NCI-H2081 (cell line): ENCODE results near the gene HIPK2.

Experiments
- DNase-seq, 2 experiments: peaks; one replicate each; lab custom pipeline; 2025; lab: John Stamatoyannopoulos, UW

The HIPK2 gene

DNA sequence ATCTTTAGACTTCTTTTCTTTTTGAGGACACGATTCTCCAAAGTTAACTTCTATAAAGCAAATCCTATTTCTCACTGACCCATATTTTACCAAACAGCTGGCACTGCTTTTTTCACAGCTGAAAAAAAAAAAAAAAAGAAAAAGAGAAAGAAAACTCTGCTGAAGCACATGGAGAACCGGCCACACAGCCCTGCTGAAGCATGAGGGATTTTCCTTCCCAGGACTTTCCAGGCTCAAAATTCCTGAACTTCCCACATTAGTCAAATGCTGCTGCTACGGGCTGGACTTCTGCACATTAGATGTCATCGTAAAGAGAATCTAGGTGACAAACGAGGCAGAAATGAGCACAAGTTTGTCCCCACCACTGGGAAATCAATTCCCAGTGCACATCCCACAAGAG lies 25.2 kb downstream of the HIPK2 start:
- DNase-seq, result no peak

DNA sequence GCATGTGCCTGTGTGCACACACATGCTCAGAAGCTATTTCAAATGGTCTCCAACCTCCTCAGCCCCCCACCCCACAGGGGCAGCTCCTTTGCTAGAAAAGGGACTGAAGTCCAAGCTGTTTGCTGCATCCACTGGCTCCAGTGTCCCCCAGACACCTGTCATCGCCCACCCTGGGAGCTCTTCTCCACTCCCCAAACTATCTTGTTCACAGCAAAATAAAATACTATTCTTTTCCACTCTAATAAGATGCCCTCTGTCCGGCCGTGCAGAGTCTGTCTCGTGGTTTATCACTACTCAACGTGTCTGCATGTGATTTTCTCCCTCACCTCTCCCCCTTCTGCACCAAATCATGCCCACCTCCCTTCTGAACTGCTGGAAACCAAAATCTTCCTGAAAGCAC lies 25.6 kb downstream of the HIPK2 start:
- no peak for DNase-seq

GRCh38 chr7:139750459-139751095 lies 27.2 kb downstream of the HIPK2 start:
- DNase-seq, result no peak

- DNase-seq, result peak in 1 of 2 experiments; percentile 55
Measured at GRCh38 chr7:139749545-139749944, 28.3 kb downstream of the HIPK2 start.

DNA sequence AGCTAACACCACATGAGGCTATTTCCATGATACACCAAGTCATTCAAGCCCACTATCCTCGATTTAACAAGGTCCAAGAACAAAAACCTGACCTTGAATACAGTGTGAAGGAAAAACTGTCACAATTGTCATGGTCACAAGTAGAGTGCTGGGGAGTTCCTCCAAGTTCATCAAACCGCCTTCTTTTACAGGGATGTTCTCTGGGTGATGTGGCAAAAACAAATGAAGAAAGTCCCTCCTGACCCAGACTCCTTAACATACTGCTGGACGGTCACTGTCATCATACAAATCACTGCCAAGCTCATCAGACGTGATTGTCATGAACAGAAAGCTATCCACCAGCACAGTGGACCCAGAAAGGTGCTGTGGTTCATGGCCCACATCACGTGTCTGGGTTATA lies 28.9 kb downstream of the HIPK2 start:
- no peak for DNase-seq

GRCh38 chr7:139748373-139748765 lies 29.4 kb downstream of the HIPK2 start:
- DNase-seq, result no peak

GRCh38 chr7:139747662-139748372 lies 30.0 kb downstream of the HIPK2 start:
- DNase-seq, result no peak

- no peak for DNase-seq
Measured at GRCh38 chr7:139746652-139747051, 31.1 kb downstream of the HIPK2 start.

GRCh38 chr7:139745678-139746143 lies 32.1 kb downstream of the HIPK2 start:
- no peak for DNase-seq

- no peak for DNase-seq
Measured at GRCh38 chr7:139744768-139745677, 32.8 kb downstream of the HIPK2 start.

DNA sequence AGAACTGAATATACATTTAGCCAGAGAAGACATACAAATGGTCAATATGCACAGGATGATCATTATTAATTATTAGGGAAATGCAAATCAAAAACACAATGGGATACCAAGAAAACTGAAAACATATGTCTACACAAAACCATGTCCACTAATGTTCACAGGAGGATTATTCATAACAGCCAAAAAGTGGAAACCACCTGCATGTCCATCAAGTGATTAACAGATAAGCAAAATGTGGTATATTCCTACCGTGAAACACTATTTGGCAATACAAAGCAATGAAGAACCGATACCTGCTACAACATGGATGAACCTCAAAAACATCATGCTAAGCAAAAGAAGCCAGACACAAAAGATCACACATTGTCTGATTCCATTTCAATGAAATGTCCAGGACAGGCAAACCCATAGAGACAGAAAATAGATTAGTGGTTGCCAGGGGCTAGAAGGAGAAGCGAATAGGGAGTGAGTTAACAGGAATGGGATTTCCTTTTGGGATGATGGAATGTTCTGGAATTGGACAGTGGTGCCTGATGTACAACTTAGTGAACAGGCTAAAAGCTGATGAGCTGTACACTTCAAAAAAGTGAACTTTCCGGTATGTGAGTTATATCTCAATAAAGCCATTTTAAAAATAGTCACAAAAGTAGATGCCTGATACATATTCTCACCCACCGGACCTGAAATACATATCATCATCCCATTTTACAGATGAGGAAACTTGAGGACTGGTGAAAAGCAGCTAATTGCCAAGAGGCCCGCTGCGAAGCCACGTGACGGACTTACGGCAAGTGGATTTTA lies 33.6 kb downstream of the HIPK2 start:
- no peak for DNase-seq

DNA sequence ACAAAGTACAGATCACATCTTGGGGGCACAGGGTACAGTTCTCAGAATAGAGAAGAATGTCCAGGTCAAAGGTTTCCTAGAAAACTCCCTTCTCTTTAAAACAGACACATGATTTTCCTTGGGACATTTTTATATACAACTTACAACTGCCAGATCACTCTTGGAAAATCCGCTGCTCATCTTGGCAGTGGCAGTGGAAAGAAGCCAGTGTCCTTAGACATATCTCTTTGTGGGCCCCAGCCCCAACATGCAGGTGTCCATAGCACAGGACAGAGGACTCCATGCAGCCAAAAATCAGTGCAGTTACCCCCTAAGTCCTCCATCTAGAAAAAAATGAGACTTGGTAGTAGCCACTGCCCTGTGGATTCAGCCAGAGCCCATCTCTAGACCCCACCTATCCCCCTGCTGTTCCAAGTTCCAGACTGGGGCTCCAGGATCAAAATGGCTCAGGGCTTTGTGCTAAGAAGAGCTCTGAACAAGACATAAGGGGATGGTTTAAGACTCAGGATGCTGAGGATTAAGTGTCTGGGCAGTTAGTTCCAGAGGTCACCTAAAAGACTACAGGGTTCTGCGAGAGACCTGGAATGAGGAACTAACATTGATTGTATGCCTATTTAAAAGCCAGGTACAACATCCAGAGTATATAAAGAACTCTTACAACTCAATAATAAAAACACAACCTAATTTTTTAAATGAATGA lies 34.4 kb downstream of the HIPK2 start:
- no peak for DNase-seq

- DNase-seq, result no peak
Measured at GRCh38 chr7:139741789-139742344, 35.9 kb downstream of the HIPK2 start.

GRCh38 chr7:139741239-139741638 lies 36.6 kb downstream of the HIPK2 start:
- no peak for DNase-seq

DNA sequence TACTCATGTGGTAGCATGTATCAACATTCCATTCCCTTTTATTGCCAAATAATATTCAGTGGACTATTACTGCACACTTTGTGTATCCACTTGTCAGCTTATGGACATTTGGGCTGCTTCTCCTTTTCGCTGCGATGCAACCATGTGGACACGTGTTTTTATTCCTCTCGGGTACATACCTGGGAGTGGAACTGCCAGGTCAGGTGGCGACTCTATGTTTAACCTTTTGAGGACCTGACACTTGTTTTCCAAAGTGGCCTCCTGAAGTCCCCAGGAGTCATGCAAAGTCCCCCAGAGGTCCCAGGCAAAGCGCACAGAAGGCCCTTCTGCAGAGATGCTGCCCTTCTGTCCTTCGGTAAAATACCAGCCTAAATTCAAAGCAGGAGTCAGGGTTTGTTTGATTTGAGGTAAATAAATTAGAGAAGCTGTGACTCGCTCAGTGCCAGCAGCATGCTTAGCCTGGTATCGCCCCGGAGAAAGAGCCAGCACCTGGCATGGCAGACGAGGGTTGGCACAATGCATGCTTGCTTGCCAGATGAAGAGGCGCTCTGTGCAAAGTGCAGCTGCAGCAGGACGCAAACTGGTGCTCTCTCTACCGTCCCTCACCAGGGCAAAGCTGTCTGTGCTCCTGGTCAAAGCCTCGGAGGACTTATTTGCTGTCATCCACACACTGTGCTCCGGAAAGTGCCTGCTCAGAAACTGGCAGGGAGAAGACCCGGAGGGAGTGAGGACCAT lies 37.8 kb downstream of the HIPK2 start:
- DNase-seq, result peak; percentile 23 to 81

DNA sequence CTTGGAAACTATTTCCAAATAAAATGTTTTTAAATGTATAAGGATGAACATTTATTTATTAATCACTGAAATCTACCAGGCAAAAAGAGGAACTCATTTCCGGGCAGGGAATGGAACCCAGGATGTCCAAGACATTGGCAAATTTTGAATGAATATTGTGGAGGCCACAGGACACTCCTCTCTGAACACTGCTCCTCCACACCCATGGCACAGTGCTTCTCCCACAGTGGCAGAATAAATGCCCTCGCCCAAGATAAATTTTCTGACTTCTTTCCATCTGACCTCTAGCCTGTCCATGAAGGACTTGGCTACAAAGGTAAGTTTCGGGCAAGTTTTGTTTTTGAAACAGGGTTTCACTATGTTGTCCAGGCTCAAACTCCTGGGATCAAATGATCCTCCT lies 39.0 kb downstream of the HIPK2 start:
- no peak for DNase-seq

- no peak for DNase-seq
Measured at GRCh38 chr7:139738101-139738489, 39.7 kb downstream of the HIPK2 start.

DNA sequence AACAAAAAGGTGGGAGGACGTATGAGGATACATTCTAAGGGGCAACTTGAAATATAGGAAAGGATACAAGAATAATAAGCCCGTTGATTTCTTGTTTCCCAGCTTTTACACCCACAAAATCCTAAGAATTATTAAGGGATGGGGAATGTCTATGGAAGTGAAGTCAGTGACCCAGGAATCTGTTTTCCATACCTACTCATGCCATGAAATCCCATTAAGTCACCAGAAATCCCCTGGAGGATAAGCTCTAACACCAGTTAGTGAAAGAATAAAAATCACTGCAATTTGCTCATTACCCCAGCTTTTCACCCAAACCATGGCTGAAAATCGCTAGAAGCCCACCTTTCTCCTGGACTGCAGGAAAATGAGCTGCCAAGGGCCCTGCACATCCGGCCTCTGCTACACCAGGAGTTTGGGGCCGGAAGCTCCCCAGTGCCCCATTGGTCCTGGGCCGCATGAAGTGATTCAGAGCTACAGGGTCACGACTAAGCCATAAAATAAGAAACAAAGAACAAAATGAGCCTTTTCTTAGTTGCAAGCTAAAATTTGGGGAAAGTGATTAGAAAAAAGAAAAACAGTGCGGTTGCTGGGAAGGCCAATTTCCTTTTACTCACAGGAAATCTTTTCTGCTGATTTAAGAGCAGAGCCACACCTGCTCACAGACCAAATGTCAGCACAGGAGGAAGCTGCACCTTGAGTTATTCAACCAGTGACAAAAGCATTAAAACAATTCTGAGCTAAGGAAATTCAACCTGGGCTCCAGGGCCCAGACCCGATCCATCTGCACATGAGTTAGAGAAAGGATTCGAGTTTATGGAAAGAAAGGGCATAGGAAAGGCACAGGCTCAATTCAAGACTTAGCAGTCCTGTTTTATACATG lies 40.3 kb downstream of the HIPK2 start:
- DNase-seq, result peak in 1 of 2 experiments; percentile 23

DNA sequence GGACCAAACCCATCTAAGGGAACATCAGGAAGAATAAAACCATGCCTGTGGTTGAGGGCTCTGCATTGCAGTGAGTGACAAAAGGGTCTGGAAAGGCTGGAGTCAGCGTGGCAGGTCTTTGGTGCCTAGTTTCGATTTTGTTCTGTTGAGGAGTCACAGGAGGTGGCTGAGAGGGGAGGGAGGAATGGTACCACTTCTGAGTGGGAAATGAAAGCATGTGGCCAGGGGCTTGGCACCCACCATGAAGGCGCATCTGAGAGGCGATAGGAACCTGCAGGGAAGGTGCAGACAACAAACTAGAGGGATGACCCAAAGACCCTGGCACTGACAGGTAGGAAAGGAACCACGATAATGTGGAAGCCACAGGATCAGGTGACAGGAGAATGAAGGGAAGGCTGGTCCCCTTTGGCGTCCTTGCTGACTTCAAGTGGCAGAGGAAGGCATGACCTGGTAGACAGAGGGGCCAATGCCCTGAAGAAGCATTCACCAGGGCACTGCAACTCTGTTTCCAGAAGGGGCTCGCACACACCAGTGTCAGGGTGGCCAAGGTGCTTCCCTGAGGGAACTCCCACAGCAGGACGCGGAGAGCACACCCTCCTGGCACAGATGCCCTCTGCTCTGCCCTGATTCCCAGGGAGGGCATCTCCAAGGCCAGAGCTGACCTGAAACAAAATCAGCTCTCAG lies 41.7 kb downstream of the HIPK2 start:
- no peak for DNase-seq
